HG02588 (cell line): Measurements from ENCODE around the gene BCAS3.
"Not testable (repeated sequence)": the region's sequence is repeated elsewhere in the genome, so short reads cannot be mapped to it uniquely, and the experiment has no call there.

ENCODE experiments used
- ATAC-seq: cut with Tn5 transposase; IDR thresholded peaks from one replicate; pipeline ENCODE4 v1.9.1; 2021; ENCODE audit warnings: mild to moderate bottlenecking, moderate library complexity; ENCODE audit not compliant: unreplicated experiment

Gene BCAS3

DNA sequence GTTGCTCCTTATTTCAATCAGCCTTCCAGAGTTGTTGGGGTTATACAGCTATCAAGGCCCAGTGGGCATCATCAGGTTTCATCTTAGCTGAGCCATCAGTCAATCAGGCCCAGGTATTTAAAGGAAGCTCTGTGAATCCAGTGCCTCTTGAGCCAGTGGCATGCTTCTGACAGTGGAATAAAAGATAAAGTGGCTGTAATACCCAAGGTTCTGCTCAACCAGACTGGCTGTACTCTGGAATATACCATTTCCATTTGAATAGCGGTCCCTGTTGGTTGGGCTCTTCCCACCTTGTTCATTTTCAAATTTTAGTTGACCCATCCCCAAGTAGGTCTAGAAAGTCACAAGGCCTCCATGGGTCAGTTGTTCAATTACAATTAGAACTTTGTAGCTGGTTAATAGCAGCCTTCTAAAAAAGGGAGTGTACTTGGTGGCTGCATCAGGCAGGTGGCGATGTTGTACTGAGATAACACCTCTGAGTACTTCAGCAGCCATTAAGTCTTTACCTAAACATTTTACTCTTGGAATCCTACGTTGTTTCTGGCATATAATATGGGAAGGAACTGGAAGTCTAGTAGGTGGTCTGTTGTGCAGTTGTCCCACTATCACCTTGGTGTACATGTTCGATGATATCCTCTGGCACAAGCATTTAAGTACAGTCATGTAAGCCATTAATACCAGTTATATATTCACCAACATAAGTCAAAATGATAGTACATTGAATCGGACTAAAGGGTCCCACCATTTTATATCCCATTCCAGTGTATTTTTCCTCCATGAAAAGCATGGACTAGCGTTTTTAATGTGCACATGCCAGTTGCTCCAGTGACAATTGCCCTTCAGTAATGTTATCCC, 294.1 kb downstream of the BCAS3 start:
- no peak for ATAC-seq

GRCh38 chr17:60976861-60977260, 299.2 kb downstream of the BCAS3 start:
- not testable (repeated sequence) for ATAC-seq

GRCh38 chr17:60989379-60989778, 311.7 kb downstream of the BCAS3 start:
- ATAC-seq: no peak

- ATAC-seq: no peak
These were observed 312.2 kb downstream of the BCAS3 start for GRCh38 chr17:60989846-60990245.

- no peak for ATAC-seq
These were observed 315.8 kb downstream of the BCAS3 start for GRCh38 chr17:60993497-60993896.

DNA sequence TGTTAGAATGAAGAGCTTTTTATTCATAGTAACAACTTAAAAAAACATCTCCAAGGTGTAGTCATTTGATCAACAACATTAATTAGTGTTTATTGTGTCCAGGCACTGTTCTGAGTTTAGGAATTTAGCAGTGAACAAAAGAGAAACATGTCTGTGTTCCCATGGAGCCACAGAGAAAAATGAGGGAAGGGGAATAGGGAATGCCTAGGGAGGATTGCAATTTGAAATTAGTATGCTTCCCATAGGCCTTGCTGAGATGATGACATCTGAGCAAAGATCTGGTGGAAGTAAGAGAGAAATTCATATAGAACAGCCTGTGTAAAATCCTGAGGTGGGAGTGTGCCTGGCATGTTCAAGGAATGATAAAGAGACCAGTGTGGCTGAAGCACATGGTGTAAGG, 318.0 kb downstream of the BCAS3 start:
- ATAC-seq: no peak

DNA sequence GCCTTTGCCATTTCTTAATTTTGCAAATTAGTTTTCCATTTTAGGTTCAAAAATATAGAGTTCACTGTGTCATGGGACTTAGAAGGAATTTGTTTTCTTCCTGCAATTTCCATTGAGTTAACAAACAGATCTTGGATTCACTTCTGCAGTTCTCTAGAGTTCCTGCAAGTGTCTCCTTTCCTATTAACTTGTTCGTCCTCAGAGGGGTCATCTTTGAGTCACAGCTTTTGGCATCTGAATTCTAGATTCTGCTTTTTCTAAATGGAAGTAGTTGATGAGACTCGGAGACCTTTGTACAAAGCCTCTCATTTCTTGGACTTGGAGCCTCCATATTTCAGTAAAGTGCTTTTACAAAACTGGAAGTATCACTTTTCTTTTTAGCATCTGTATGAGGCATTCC, 323.3 kb downstream of the BCAS3 start:
- no peak for ATAC-seq

GRCh38 chr17:61002316-61002736, 324.7 kb downstream of the BCAS3 start:
- ATAC-seq: no peak

- ATAC-seq: no peak
These were observed 327.7 kb downstream of the BCAS3 start for GRCh38 chr17:61005358-61005757.

DNA sequence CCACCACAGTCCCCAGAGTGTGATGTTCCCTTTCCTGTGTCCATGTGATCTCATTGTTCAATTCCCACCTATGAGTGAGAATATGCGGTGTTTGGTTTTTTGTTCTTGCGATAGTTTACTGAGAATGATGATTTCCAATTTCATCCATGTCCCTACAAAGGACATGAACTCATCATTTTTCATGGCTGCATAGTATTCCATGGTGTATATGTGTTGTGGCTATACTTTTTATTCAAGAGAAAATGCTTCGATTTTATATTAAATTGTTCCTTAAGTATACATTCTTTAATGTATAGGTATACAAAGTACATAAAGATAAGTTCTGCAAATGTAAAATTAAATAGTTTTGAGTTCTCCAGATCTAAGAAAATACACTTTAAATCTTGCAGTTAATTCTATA, 328.3 kb downstream of the BCAS3 start:
- not testable (repeated sequence) for ATAC-seq

DNA sequence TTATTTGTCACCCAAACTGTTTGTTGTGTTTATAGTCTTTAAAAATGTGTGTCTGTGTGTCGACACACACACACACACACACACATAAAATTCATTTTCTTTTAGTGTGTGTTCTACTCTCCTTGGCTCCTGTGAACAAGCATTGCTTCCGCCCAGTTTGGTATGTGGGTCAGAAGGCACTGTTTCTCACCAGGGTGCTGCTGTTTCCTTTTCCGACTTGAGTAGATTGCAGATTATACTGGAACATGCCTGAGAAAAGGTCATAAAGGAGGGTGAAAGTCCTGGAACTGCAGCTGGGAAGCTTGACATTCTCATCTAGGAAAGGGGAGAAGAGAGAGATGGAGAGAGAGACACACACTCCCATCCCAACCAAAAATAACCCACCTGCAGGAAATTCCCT, 330.3 kb downstream of the BCAS3 start:
- no peak for ATAC-seq

DNA sequence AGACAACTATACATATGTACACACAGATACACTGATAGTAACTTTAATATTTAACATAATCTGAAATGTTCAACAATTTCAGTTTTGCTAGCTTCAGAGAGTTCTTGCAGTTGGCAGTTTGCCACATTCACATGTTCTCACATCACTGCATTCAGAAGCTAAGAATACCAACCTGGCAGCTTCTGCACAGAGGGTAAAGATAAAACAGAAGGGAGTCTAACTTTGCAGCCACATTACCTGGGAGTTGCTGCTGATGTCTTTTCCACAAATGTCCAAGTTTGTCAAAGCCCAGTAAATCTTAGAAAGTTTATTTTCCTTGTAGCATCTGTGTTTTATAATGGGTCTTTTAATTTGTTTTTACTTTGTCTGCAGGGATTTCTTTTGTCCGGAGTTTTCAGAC, 332.0 kb downstream of the BCAS3 start:
- ATAC-seq: no peak

DNA sequence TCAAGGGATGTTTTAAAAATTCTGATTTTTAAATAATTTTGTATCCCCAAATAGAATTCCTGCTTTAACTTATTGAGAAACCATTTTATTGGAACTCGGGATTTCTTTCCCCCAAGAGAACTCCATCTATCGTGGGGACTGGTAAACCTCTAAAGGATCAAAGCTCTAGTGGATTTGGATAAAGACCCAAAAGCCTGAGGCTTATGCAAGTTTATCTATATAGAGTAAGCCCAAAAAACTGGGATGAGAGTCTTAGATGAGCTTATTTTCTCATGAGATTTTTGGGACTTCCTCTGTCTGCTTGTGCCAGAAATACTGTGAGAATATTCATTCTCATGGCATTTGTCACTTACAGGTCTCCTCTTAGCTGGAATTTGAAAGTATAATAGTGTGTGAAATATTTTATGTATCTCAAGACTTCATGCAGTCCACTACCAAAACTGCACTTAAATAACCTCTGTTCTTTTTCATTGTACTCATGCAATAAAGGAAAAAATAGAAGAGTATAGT, 333.1 kb downstream of the BCAS3 start:
- no peak for ATAC-seq

DNA sequence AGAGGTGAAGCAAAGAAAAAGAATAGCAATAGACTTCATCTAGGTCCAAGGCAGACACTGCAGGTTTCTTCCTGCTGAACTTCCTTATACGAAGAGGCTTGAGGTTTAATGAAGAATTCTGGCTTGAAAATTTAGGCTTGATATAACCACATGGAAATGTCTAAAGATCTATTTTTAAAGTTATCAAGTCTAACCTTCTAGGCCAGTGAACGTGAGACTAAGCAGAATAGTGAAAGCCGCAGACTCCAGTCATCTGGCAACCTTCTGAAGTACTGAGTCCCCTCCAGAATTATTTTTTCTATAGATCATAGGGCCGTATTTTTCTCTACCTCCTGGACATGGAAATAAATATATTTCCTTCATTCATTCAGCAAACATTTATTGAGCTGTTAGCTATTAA, 333.6 kb downstream of the BCAS3 start:
- ATAC-seq: no peak

DNA sequence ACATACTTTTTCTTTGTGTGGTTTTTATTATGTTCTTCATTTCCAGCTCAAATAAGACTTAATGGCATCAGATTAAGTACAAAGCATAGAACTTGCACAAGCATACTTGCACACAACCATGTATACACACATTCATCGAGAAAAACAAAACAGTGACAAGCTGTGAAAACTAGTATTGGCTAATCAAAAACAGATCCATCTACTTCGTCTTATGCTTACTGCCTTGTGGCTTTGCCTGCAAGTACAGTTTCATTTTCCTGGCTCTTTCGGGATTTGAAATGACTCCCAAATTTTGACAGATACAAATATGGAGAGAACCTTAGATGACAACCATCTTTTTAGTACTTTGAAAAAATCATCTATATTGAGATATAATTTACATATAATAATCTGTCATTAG, 338.3 kb downstream of the BCAS3 start:
- ATAC-seq: no peak

GRCh38 chr17:61017317-61018006, 339.8 kb downstream of the BCAS3 start:
- ATAC-seq: no peak

DNA sequence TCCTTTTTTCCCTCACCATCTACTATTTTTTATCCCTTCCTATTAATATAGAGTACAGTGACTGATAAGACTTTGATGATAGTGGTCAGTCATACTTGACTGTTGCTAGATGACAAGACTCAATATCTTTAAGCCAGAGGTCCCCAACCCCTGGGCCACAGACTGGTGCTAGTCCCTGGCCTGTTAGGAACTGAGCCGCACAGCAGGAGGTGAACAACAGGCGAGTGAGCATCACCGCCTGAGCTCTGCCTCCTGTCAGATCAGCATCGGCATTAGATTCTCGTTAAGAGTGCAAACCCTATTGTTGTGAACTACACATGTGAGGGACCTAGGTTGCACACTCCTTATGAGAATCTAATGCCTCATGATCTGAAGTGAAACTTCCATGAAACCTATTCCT, 341.3 kb downstream of the BCAS3 start:
- no peak for ATAC-seq

GRCh38 chr17:61023996-61024395, 346.3 kb downstream of the BCAS3 start:
- no peak for ATAC-seq

DNA sequence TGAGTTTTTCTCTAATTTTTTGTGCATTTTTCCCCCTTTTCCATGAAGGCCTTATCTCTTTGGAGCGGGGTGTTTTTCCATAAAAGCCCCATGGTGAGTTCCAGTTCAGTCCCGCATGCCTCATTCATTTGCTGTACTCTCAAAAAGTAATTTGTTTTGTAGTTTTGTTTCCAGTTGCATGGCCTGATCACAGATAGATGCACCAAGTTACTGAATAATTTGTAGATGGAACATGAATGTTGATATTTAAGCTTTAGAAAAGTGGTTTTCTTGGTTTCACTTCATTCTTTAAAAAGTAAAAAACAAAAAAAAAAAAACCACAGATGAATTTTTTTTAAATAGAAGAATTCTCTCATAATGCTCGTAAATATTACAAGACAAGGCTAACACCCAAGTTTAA, 349.2 kb downstream of the BCAS3 start:
- ATAC-seq: no peak

DNA sequence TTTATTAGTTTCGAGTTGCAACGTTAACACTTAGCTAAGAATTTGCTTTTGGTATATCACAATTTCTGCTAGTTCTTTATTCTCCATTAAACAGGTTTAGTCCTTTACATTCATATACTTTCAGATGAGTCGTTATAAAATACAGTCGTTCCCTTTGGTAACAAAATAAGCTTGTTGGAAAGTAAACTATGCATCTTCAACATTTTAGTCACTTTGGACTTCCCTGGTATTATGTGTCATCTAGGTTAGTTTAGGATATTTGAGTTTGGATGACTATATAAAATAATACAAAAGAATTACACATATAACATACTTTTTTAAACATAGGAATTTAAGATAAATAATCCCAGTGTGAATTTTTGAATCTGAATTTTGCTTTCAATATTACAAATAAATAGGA, 351.5 kb downstream of the BCAS3 start:
- ATAC-seq: no peak

DNA sequence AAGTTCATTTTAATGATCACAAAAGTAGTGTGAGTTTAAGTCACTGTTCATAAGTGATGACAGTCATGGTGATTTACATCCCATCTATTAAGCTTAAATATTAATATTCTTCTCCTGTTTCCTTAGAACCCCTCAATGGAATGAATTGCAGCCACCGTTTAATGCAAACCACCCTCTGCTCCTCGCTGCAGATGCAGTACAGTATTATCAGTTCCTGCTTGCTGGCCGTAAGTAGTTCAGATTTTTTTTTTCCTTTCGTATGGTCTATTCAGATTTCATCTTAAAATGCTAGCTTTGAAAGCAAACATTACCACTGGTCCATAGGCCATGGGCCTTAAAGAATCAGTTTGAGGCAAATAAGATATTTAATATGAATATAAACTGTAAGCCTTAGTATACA, 363.0 kb downstream of the BCAS3 start:
- no peak for ATAC-seq

GRCh38 chr17:61042348-61042747, 364.7 kb downstream of the BCAS3 start:
- ATAC-seq: not testable (repeated sequence)
